Activated B cell treated with CpG ODN at 0.5 μM for 24 hours (primary cell): Measurements from ENCODE around the gene PIP4K2B. TPM values are rescaled to one million over a fixed set of nuclear protein-coding genes. Genes with fewer than 3 reads are reported as not detected.

Experiments used
- ATAC-seq: fragments of 200-7000 bp; cut with Tn5 transposase; one replicate; pipeline ENCODE4 v1.10.0; 2021; ENCODE audit warnings: low read depth, mild to moderate bottlenecking, moderate library complexity
- CTCF ChIA-PET: fragments of 350-600 bp; sonication (Branson Sonifier 250); formaldehyde crosslinking; loops from one replicate; lab custom pipeline; 2021; ENCODE audit warnings: antibody characterized with exemption; lab: Charles Lee
- POLR2A ChIA-PET: fragments of 350-600 bp; sonication (Branson Sonifier 250); formaldehyde crosslinking; loops from one replicate; lab custom pipeline; 2021; ENCODE audit warnings: antibody characterized with exemption; lab: Charles Lee
- DNase-seq: peaks from one replicate; pipeline ENCODE4 v3.0.0; 2022
- H3K27ac Mint-ChIP-seq: one replicate; pipeline ENCODE4 v1.8.0; 2020; ENCODE audit warnings: mixed read lengths
- H3K27me3 Mint-ChIP-seq: one replicate; pipeline ENCODE4 v1.8.0; 2021; ENCODE audit warnings: mixed read lengths
- H3K36me3 Mint-ChIP-seq: one replicate; pipeline ENCODE4 v1.8.0; 2021; ENCODE audit warnings: low read depth, mixed read lengths
- H3K4me1 Mint-ChIP-seq: one replicate; pipeline ENCODE4 v1.8.0; 2021; ENCODE audit warnings: mixed read lengths
- H3K4me3 Mint-ChIP-seq: one replicate; pipeline ENCODE4 v1.8.0; 2020; ENCODE audit warnings: mild to moderate bottlenecking, mixed read lengths
- H3K9me3 Mint-ChIP-seq: one replicate; pipeline ENCODE4 v1.8.0; 2020; ENCODE audit warnings: mixed read lengths
- CTCF ChIP-seq: fragments of 200-600 bp; IDR thresholded peaks from one replicate; pipeline ENCODE4 v1.8.0; 2022; ENCODE audit warnings: antibody characterized with exemption, mild to moderate bottlenecking
- intact Hi-C: fragments of 100-400 bp; cut with micrococcal nuclease; formaldehyde crosslinking; loops from one replicate; pipeline ENCODE4 v1.15.1; 2024
- total RNA-seq: library from RNA; stranded (reverse); gene quantifications from 2 replicates; pipeline ENCODE4 v1.2.3, GENCODE V29; 2022

The PIP4K2B gene
- total RNA-seq, 1 donor from 2014 or later = 32.1 TPM

- ATAC-seq (no peak), DNase-seq (no peak)
- intact Hi-C loops = loop anchor here (1.0 kb wide), 4 partner anchors 22 to 171 kb away; partner anchors contain the start of gene PSMB3
- H3K36me3 Mint-ChIP-seq = peaks cover 7% of the 10 kb centered on the region
- H3K9me3 Mint-ChIP-seq = no peaks in the 10 kb centered on the region
- no peaks in the 10 kb centered on the region for H3K27me3 Mint-ChIP-seq
- H3K4me1 Mint-ChIP-seq = peaks cover 56% of the 10 kb centered on the region
- no peak for TF ChIP-seq CTCF
- H3K27ac Mint-ChIP-seq = peak overlapping the region; percentile 79
- peak overlapping the region; percentile 82 for H3K4me3 Mint-ChIP-seq
- CTCF ChIA-PET = interaction anchor here (0.7 to 3.4 kb wide), 7 partner anchors 21 to 172 kb away, joined by 3 to 22 read pairs (median 3); partner anchors contain the start of genes EPOP and MLLT6
- POLR2A ChIA-PET = interaction anchor here (0.6 to 2.8 kb wide), 11 partner anchors 15 to 172 kb away, joined by 3 to 31 read pairs (median 4); partner anchors contain the start of genes MLLT6, PSMB3 and RPL23
These were observed 68.6 kb downstream of the PIP4K2B start for GRCh38 chr17:38730526-38731379.

DNA sequence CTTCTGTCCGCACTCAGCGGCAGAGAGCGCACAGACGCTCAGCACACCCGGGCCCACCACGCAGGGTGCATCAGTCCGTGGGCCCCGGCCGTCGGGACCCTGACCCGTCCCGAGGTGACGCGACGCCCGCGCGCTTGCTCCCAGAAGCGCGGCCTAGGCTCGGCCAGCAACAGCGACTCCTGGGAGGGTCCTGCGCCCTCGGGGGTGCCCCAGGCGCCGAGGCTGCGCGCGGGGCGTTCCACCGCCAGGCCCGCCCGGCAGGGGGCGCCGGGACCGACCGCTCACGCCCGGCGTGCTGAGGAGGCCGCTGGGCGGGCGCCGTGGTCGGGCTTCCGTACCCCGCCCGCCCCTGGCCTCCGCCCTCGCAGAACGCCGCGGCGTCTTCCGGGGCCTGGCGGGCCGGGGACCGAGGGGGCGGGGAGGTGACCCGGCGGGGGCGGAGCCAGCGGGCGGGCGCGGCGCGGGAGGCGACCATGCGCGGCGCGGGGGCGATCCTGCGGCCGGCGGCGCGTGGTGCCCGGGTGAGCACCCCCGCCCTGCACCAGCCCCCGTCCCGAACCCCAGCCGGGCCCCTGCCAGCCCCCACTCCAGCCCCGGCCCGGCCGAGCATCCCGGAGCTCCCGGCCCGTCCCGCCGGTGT is 69.3 kb downstream of the PIP4K2B start, which contains the start of gene CISD3:
Gene CISD3, plus strand, starts transcription at position 456 of the 640 bp plus-strand sequence. Its CDS starts 18 bp downstream, at position 474.
- TF ChIP-seq CTCF = no peak
- no peaks in the 10 kb centered on the region for H3K27me3 Mint-ChIP-seq
- H3K27ac Mint-ChIP-seq = peak within 1 kb of the TSS; percentile 79
- H3K36me3 Mint-ChIP-seq = peaks cover 10% of the 10 kb centered on the region
- H3K4me3 Mint-ChIP-seq = peak within 1 kb of the TSS; percentile 82
- peaks cover 58% of the 10 kb centered on the region for H3K4me1 Mint-ChIP-seq
- ChIA-PET CTCF (interaction anchor here (0.7 to 3.4 kb wide), 5 partner anchors 20 to 61 kb away, joined by 3 to 22 read pairs (median 4); partner anchors contain the start of gene EPOP), POLR2A (interaction anchor here (0.6 to 3.6 kb wide), 8 partner anchors 16 to 171 kb away, joined by 3 to 73 read pairs (median 9); partner anchors contain the start of genes MLLT6 and RPL23)
- no peaks in the 10 kb centered on the region for H3K9me3 Mint-ChIP-seq
- intact Hi-C loops = loop anchor here (1.0 kb wide), 4 partner anchors 22 to 171 kb away; partner anchors contain the start of gene PSMB3
- DNase-seq = peak; percentile 91
- ATAC-seq = peak; percentile 91

DNA sequence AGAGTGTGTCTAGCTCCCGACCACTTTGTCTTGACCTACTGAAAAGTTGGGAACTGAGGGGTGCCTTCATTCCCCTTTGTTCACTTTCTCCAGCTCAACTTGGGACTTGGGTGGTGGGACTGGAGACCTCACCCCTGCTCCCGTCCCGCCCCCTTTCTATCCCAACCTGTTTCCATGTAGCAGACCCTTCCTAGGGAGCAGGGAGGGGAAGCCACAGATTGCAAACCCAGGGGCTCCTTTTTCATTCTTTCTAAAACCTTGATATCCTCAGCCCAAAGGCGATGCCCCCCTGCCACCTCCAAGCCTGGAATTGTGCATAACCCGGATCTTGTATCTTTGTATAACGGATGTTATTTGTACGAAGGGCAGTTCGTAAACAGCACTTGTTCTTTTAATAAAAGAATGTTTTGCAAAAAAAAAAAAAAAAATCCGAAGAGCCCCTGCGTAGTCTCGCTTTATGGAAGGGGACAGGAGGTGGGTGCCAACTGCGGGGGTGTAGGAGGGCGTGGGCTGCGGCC is 69.9 kb downstream of the PIP4K2B start:
- peaks cover 14% of the 10 kb centered on the region for H3K36me3 Mint-ChIP-seq

DNA sequence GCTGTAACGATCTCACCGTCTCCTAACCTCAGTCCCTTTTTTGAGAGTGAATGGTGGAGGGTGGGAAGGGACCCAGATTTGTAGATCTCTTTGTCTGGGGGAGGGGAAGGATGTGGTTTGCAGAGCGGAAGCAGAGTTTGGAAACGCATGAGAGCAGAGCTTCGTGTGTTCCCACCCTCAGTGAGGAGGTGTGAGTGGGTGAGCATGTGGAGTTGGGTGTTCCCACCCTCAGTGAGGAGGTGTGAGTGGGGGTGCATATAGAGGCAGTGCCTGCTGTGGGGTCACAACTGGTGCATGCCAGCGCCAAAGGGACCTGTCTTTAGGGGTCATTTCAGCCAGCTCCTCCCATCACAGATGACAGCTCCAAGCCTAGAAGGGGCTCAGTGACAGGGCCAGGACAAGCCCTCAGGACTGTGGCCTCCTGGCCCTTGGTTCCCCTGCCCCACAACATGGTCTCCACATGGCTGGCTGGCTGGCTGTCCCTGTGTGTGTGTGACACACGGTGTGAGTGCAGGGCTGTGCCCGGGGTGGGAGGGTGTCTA is 71.0 kb downstream of the PIP4K2B start:
- TF ChIP-seq CTCF = no peak
- ChIA-PET CTCF (interaction anchor here (1.1 to 3.4 kb wide), 4 partner anchors 10 to 60 kb away, joined by 3 to 17 read pairs (median 8); no protein-coding TSS in a partner anchor), POLR2A (interaction anchor here (0.7 to 3.6 kb wide), 11 partner anchors 10 to 425 kb away, joined by 3 to 73 read pairs (median 3); partner anchors contain the start of genes CWC25, EPOP, MLLT6 and PSMB3)
- H3K4me3 Mint-ChIP-seq = peak overlapping the region; percentile 55
- H3K27ac Mint-ChIP-seq = peak overlapping the region; percentile 76
- intact Hi-C loops = no loop called here
- no peaks in the 10 kb centered on the region for H3K9me3 Mint-ChIP-seq
- H3K27me3 Mint-ChIP-seq = no peaks in the 10 kb centered on the region
- peaks cover 19% of the 10 kb centered on the region for H3K36me3 Mint-ChIP-seq
- ATAC-seq (peak; percentile 20), DNase-seq (no peak)
- peaks cover 51% of the 10 kb centered on the region for H3K4me1 Mint-ChIP-seq

More for the DNA sequence above, 69.9 kb downstream of the PIP4K2B start:
- ChIA-PET CTCF (interaction anchor here (1.5 to 3.4 kb wide), 3 partner anchors 23 to 61 kb away, joined by 6 to 17 read pairs (median 10); no protein-coding TSS in a partner anchor), POLR2A (interaction anchor here (0.6 to 3.6 kb wide), 2 partner anchors 26 to 55 kb away, joined by 3 to 73 read pairs; partner anchors contain the start of genes EPOP and MLLT6)
- H3K27me3 Mint-ChIP-seq = no peaks in the 10 kb centered on the region
- H3K27ac Mint-ChIP-seq = peak overlapping the region; percentile 76
- H3K4me3 Mint-ChIP-seq = peak overlapping the region; percentile 72
- peaks cover 57% of the 10 kb centered on the region for H3K4me1 Mint-ChIP-seq
- ATAC-seq = no peak
- no peaks in the 10 kb centered on the region for H3K9me3 Mint-ChIP-seq
- intact Hi-C loops = no loop called here
- TF ChIP-seq CTCF = no peak
- no peak for DNase-seq
